SH-SY5Y (cell line): ENCODE results near the gene PNPLA5.

Source experiments
- GATA2 ChIP-seq: IDR thresholded peaks from 2 replicates; pipeline ENCODE4 v1.6.1; 2011; ENCODE audit warnings: mild to moderate bottlenecking, low read depth, low read length
- GATA3 ChIP-seq: IDR thresholded peaks from 2 replicates; pipeline ENCODE4 v1.6.1; 2011; ENCODE audit warnings: low read depth, mild to moderate bottlenecking, low read length, moderate library complexity

GRCh38 chr22:43894122-43894521, 2.3 kb upstream of the PNPLA5 start:
- no peak for TF ChIP-seq GATA3
- no peak for TF ChIP-seq GATA2
